GM19452 (cell line): ENCODE data around the gene TMPRSS6.

ENCODE experiments used
- ATAC-seq: cut with Tn5 transposase; IDR thresholded peaks from one replicate; pipeline ENCODE4 v1.9.1; 2021; ENCODE audit not compliant: unreplicated experiment

TMPRSS6 gene

GRCh38 chr22:37069719-37070118 is 39.8 kb downstream of the TMPRSS6 start:
- ATAC-seq, result no peak

- ATAC-seq, result no peak
These were observed 40.2 kb downstream of the TMPRSS6 start for GRCh38 chr22:37069319-37069718.

- no peak for ATAC-seq
These were observed 40.7 kb downstream of the TMPRSS6 start for GRCh38 chr22:37068859-37069258.

GRCh38 chr22:37067428-37067827 is 42.1 kb downstream of the TMPRSS6 start:
- no peak for ATAC-seq

GRCh38 chr22:37065961-37066360 is 43.6 kb downstream of the TMPRSS6 start:
- no peak for ATAC-seq

- no peak for ATAC-seq
These were observed 44.3 kb downstream of the TMPRSS6 start for GRCh38 chr22:37065180-37065579.

GRCh38 chr22:37064553-37064952 is 45.0 kb downstream of the TMPRSS6 start:
- ATAC-seq, result no peak

- ATAC-seq, result no peak
These were observed 45.8 kb downstream of the TMPRSS6 start for GRCh38 chr22:37063431-37064420.

GRCh38 chr22:37062702-37063381 is 46.7 kb downstream of the TMPRSS6 start:
- no peak for ATAC-seq

GRCh38 chr22:37062376-37062675 is 47.2 kb downstream of the TMPRSS6 start:
- ATAC-seq, result no peak

- ATAC-seq, result no peak
These were observed 47.7 kb downstream of the TMPRSS6 start for GRCh38 chr22:37061611-37062375.

GRCh38 chr22:37060801-37061610 is 48.5 kb downstream of the TMPRSS6 start:
- ATAC-seq, result no peak

- no peak for ATAC-seq
These were observed 49.5 kb downstream of the TMPRSS6 start for GRCh38 chr22:37059876-37060449.

- no peak for ATAC-seq
These were observed 50.4 kb downstream of the TMPRSS6 start for GRCh38 chr22:37058917-37059701.

- ATAC-seq, result no peak
These were observed 51.6 kb downstream of the TMPRSS6 start for GRCh38 chr22:37057796-37058510.

- ATAC-seq, result no peak
These were observed 52.3 kb downstream of the TMPRSS6 start for GRCh38 chr22:37057226-37057625.

- no peak for ATAC-seq
These were observed 53.3 kb downstream of the TMPRSS6 start for GRCh38 chr22:37056246-37056645.

- no peak for ATAC-seq
These were observed 54.7 kb downstream of the TMPRSS6 start for GRCh38 chr22:37054600-37055365.
